HepG2 (cell line): Measurements from ENCODE around the gene GJB1. TPM values are rescaled to one million over a fixed set of nuclear protein-coding genes. Genes with fewer than 3 reads are reported as not detected.

Experiments
- CHD2 ChIP-seq: IDR thresholded peaks from 2 replicates; pipeline ENCODE4 v1.6.1; 2011; ENCODE audit warnings: low read depth, low read length, improper control_type of control experiment
- FOXJ3 ChIP-seq: sonication (generic); formaldehyde crosslinking; IDR thresholded peaks from 2 replicates; pipeline ENCODE4 v1.4.0; 2020; ENCODE audit warnings: missing genetic modification reagents, mild to moderate bottlenecking, borderline replicate concordance
- GZF1 ChIP-seq: sonication (generic); formaldehyde crosslinking; IDR thresholded peaks from 2 replicates; pipeline ENCODE4 v1.5.1; 2020; ENCODE audit warnings: mild to moderate bottlenecking, missing genetic modification reagents
- HDAC6 ChIP-seq: fragments of 200-600 bp; sonication (generic); IDR thresholded peaks from 2 replicates; pipeline ENCODE4 v1.7.0; 2017; ENCODE audit warnings: mild to moderate bottlenecking, antibody characterized with exemption, low read length, low read depth
- HNRNPK ChIP-seq: fragments of 200-400 bp; formaldehyde crosslinking; IDR thresholded peaks from 2 replicates; pipeline ENCODE4 v1.6.1; 2018; ENCODE audit warnings: low read length, low read depth, moderate library complexity, mild to moderate bottlenecking; ENCODE audit not compliant: poor library complexity, severe bottlenecking
- HOXA5 ChIP-seq: sonication (generic); formaldehyde crosslinking; IDR thresholded peaks from 2 replicates; pipeline ENCODE4 v1.4.0; 2020; ENCODE audit warnings: missing genetic modification reagents
- KAT2B ChIP-seq: fragments of 150-350 bp; IDR thresholded peaks from 2 replicates; pipeline ENCODE4 v1.6.1; 2014; ENCODE audit warnings: low read depth, low read length, borderline replicate concordance
- MLX ChIP-seq: IDR thresholded peaks from 2 replicates; pipeline ENCODE4 v1.6.1; 2016
- MTA1 ChIP-seq: sonication (generic); formaldehyde crosslinking; IDR thresholded peaks from 2 replicates; pipeline ENCODE4 v1.4.0; 2020; ENCODE audit warnings: missing genetic modification reagents, mild to moderate bottlenecking, borderline replicate concordance
- PHB2 ChIP-seq: fragments of 450-650 bp; IDR thresholded peaks from 2 replicates; pipeline ENCODE4 v1.6.1; 2018; ENCODE audit not compliant: partially characterized antibody
- RXRA ChIP-seq: sonication (generic); formaldehyde crosslinking; IDR thresholded peaks from 2 replicates; pipeline ENCODE4 v1.5.1; 2020; ENCODE audit warnings: missing genetic modification reagents
- SMYD3 ChIP-seq: sonication (generic); formaldehyde crosslinking; IDR thresholded peaks from 2 replicates; pipeline ENCODE4 v1.8.1; 2023; ENCODE audit warnings: mild to moderate bottlenecking, missing genetic modification reagents
- TCF7 ChIP-seq: sonication (generic); IDR thresholded peaks from 2 replicates; pipeline ENCODE4 v1.6.1; 2016; ENCODE audit warnings: antibody characterized with exemption, low read depth
- ZBTB37 ChIP-seq: sonication (generic); formaldehyde crosslinking; IDR thresholded peaks from 2 replicates; pipeline ENCODE4 v1.4.0; 2020; ENCODE audit warnings: mild to moderate bottlenecking, missing genetic modification reagents
- ZFP36L2 ChIP-seq: sonication (generic); formaldehyde crosslinking; IDR thresholded peaks from 2 replicates; pipeline ENCODE4 v1.4.0; 2020; ENCODE audit warnings: missing genetic modification reagents
- ZNF138 ChIP-seq: sonication (generic); formaldehyde crosslinking; IDR thresholded peaks from 2 replicates; pipeline ENCODE4 v1.5.0; 2020; ENCODE audit warnings: mild to moderate bottlenecking, low read depth, missing genetic modification reagents
- ZNF652 ChIP-seq: IDR thresholded peaks from 2 replicates; pipeline ENCODE4 v1.6.1; 2016; ENCODE audit warnings: low read depth, borderline replicate concordance
- ZSCAN22 ChIP-seq: sonication (generic); formaldehyde crosslinking; IDR thresholded peaks from 2 replicates; pipeline ENCODE4 v1.4.0; 2020; ENCODE audit warnings: mild to moderate bottlenecking, missing genetic modification reagents
- ZSCAN9 ChIP-seq: IDR thresholded peaks from 2 replicates; pipeline ENCODE4 v1.6.1; 2016; ENCODE audit warnings: borderline replicate concordance
- polyA plus RNA-seq, 8 experiments: library from polyadenylated mRNA; depleted of rRNA in 3 of 8; stranded (reverse) in 7 of 8; unstranded in 1 of 8; fragments of >200 nt; fragmentation: Illumina TruSeq in 4 of 8; extraction: Trizol in 4 of 8; gene quantifications; 2 replicates each; pipeline versions ENCODE4 v1.2.1 to v1.2.3, GENCODE V29; 2011 to 2016; ENCODE audit warnings: low read depth in 4 of 8, missing spikeins in 1 of 8, mixed read lengths in 1 of 8; ENCODE audit not compliant: insufficient read depth in 1 of 8
- total RNA-seq, 5 experiments: library from RNA; depleted of rRNA; stranded (reverse); fragments of >200 nt; fragmentation: Illumina TruSeq; extraction: Trizol; gene quantifications; 2 replicates each; pipeline ENCODE4 v1.2.3, GENCODE V29; 2016; ENCODE audit warnings: low read depth in 1 of 5
- TF ChIP-seq, protein P1 (sequence below): sonication (generic); formaldehyde crosslinking; IDR thresholded peaks from 2 replicates; pipeline ENCODE4 v1.5.0; 2020; ENCODE audit warnings: mild to moderate bottlenecking, missing genetic modification reagents
- TF ChIP-seq, protein P2 (sequence below): sonication (generic); formaldehyde crosslinking; IDR thresholded peaks from 2 replicates; pipeline ENCODE4 v1.4.0; 2020; ENCODE audit warnings: low read depth, mild to moderate bottlenecking, missing genetic modification reagents
- TF ChIP-seq, protein P3 (sequence below): sonication (generic); formaldehyde crosslinking; conservative IDR thresholded peaks from 2 replicates; pipeline ENCODE4 v1.4.0; 2020; ENCODE audit warnings: missing genetic modification reagents

GJB1 gene
- total and polyA plus RNA-seq, 2 of the 13 experiments (the other 11 are each of a cell fraction or from before 2014, with no cell fraction given): 111 to 161 TPM

- TF ChIP-seq, protein P1, sequence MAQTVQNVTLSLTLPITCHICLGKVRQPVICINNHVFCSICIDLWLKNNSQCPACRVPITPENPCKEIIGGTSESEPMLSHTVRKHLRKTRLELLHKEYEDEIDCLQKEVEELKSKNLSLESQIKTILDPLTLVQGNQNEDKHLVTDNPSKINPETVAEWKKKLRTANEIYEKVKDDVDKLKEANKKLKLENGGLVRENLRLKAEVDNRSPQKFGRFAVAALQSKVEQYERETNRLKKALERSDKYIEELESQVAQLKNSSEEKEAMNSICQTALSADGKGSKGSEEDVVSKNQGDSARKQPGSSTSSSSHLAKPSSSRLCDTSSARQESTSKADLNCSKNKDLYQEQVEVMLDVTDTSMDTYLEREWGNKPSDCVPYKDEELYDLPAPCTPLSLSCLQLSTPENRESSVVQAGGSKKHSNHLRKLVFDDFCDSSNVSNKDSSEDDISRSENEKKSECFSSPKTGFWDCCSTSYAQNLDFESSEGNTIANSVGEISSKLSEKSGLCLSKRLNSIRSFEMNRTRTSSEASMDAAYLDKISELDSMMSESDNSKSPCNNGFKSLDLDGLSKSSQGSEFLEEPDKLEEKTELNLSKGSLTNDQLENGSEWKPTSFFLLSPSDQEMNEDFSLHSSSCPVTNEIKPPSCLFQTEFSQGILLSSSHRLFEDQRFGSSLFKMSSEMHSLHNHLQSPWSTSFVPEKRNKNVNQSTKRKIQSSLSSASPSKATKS (CRISPR knock-in tag): no peak
- TF ChIP-seq, protein P2, sequence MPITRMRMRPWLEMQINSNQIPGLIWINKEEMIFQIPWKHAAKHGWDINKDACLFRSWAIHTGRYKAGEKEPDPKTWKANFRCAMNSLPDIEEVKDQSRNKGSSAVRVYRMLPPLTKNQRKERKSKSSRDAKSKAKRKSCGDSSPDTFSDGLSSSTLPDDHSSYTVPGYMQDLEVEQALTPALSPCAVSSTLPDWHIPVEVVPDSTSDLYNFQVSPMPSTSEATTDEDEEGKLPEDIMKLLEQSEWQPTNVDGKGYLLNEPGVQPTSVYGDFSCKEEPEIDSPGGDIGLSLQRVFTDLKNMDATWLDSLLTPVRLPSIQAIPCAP (CRISPR knock-in tag): no peak
- no peak for TF ChIP-seq ZNF138
- TF ChIP-seq RXRA (CRISPR knock-in tag): no peak
- TF ChIP-seq, protein P3, sequence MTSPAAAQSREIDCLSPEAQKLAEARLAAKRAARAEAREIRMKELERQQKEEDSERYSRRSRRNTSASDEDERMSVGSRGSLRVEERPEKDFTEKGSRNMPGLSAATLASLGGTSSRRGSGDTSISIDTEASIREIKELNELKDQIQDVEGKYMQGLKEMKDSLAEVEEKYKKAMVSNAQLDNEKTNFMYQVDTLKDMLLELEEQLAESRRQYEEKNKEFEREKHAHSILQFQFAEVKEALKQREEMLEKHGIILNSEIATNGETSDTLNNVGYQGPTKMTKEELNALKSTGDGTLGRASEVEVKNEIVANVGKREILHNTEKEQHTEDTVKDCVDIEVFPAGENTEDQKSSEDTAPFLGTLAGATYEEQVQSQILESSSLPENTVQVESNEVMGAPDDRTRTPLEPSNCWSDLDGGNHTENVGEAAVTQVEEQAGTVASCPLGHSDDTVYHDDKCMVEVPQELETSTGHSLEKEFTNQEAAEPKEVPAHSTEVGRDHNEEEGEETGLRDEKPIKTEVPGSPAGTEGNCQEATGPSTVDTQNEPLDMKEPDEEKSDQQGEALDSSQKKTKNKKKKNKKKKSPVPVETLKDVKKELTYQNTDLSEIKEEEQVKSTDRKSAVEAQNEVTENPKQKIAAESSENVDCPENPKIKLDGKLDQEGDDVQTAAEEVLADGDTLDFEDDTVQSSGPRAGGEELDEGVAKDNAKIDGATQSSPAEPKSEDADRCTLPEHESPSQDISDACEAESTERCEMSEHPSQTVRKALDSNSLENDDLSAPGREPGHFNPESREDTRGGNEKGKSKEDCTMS (CRISPR knock-in tag): no peak
- 0 out of 2 replicates have a peak, but pooled peaks have one; percentile 36 for TF ChIP-seq FOXJ3 (CRISPR knock-in tag)
- no peak for TF ChIP-seq SMYD3 (CRISPR knock-in tag)
- TF ChIP-seq KAT2B: no peak
- TF ChIP-seq TCF7: no peak
- TF ChIP-seq ZBTB37 (CRISPR knock-in tag): no peak
- no peak for TF ChIP-seq PHB2
- no peak for TF ChIP-seq ZSCAN9 (CRISPR knock-in tag)
- TF ChIP-seq HDAC6: no peak
- TF ChIP-seq HOXA5 (CRISPR knock-in tag): peak; percentile 66; the same call in 1 of the 2 replicates
- TF ChIP-seq ZNF652 (CRISPR knock-in tag): no peak
- TF ChIP-seq ZSCAN22 (CRISPR knock-in tag): no peak
- TF ChIP-seq ZFP36L2 (CRISPR knock-in tag): no peak
- TF ChIP-seq MTA1 (CRISPR knock-in tag): 0 out of 2 replicates have a peak, but pooled peaks have one; percentile 49
- TF ChIP-seq MLX: no peak
- TF ChIP-seq CHD2: no peak
- TF ChIP-seq GZF1: no peak
- no peak for TF ChIP-seq HNRNPK
Measured at GRCh38 chrX:71214604-71215337, 8.3 kb upstream of the GJB1 start (continued).
